Right ventricle myocardium inferior (tissue), 1 donor: ENCODE results near the gene ZNF554. TPM values are rescaled to one million over a fixed set of nuclear protein-coding genes. Genes with fewer than 3 reads are reported as not detected.
A peak's percentile ranks its signal among the peaks of the same experiment; 100 is the strongest.
"Not testable (repeated sequence)": the region's sequence is repeated elsewhere in the genome, so short reads cannot be mapped to it uniquely, and the experiment has no call there.

Experiments used
- ATAC-seq: fragments of 200-7000 bp; cut with Tn5 transposase; one replicate; pipeline ENCODE4 v1.9.1; 2020; ENCODE audit warnings: mild to moderate bottlenecking, moderate library complexity
- DNase-seq: peaks from one replicate; pipeline ENCODE4 v3.0.0; 2021; ENCODE audit errors: missing footprints
- intact Hi-C: fragments of 100-400 bp; cut with DNase I; formaldehyde crosslinking; loops from one replicate; pipeline ENCODE4 v1.11.0; 2022
- total RNA-seq: library from RNA; stranded (reverse); fragmentation: NEBNext Ultra II Directional; extraction: Animal tissue kit (Norgen Biotek cat#: 25700); gene quantifications from one replicate; pipeline ENCODE4 v1.2.1, GENCODE V29; 2021
- donor health status: DM: no; HTN: yes; CAD: no; lungs with severe emphysema.

Gene ZNF554
- total RNA-seq, 1 donor from 2014 or later: 3.7 TPM

DNA sequence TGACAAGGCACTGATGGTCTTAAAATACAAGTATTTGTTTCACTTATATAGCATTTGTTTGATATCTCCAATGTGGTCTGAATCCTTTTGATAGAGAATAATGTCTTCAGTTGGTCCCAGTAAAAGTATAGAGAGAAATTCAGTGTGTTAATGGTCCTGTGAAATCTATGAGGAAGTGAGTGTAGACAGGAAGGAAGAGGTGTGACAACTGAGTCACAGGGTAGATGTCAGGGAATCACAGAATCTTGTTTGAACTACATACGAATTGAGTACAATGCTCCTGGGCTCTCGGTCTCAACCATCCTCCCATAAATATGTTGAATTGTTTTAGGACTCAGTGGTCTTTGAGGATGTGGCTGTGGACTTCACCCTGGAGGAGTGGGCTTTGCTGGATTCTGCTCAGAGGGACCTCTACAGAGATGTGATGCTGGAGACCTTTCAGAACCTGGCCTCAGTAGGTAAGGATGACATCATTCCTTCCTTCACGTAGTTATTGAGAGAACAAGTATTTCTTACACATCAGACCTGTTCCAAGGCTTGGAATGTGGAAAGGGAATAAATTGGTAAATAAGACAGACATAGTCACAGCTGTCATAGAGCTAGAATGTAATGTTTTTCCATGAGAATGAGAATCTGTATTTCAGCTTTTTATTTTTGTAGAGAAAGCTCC lies 30.7 kb downstream of the ZNF554 start:
- no peak for DNase-seq
- intact Hi-C loops: no loop called here
- no peak for ATAC-seq

DNA sequence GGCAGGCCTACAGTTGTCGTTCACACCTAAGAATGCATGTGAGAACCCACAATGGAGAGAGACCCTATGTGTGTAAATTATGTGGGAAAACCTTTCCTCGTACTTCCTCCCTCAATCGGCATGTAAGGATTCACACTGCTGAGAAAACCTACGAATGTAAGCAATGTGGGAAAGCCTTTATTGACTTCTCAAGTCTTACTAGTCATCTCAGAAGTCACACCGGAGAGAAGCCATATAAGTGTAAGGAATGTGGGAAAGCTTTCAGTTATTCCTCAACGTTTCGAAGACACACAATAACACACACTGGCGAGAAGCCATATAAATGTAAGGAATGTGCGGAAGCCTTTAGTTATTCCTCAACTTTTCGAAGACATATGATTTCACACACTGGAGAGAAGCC lies 32.9 kb downstream of the ZNF554 start:
- DNase-seq (no peak), ATAC-seq (no peak)
- intact Hi-C loops: no loop called here

DNA sequence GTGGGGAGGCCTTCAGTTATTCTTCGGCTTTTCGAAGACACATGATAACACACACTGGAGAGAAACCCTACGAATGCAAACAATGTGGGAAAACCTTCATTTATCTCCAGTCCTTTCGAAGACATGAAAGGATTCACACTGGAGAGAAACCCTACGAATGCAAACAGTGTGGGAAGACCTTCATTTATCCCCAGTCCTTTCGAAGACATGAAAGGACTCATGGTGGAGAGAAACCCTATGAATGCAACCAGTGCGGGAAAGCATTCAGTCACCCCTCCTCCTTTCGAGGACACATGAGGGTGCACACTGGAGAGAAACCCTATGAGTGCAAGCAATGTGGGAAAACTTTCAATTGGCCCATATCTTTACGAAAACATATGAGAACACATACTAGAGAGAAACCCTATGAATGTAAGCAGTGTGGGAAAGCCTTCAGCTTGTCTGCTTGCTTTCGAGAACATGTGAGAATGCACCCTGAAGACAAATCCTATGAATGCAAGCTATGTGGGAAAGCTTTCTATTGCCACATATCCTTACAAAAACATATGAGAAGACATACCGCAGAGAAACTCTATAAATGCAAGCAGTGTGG lies 33.4 kb downstream of the ZNF554 start:
- no peak for DNase-seq
- ATAC-seq: no peak
- intact Hi-C loops: no loop called here

GRCh38 chr19:2854849-2855248 lies 35.2 kb downstream of the ZNF554 start:
- intact Hi-C loops: no loop called here
- DNase-seq (no peak), ATAC-seq (no peak)

GRCh38 chr19:2856457-2857050 lies 36.9 kb downstream of the ZNF554 start:
- intact Hi-C loops: no loop called here
- no peak for ATAC-seq
- no peak for DNase-seq

- DNase-seq (no peak), ATAC-seq (no peak)
- intact Hi-C loops: no loop called here
These were observed 39.2 kb downstream of the ZNF554 start for GRCh38 chr19:2858864-2859263.

DNA sequence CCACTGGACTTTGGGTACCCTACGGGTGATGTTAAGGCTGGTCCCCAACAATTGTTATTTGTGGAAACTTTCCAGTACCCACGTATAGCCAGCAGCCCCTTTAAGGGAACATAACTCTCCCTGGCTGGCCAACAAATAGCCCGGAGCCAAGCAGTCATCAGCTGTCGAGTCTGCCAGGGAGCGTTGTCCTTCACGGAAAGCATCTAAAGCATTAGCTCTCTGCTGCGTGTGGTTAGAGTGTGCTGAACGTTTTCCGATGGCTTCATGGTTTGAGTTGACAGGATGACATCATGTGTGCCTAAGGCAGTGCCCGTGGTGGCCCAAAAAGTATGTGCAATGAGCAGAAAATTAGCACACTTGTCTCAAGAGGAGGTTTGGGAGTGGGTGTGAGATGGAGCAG lies 44.1 kb downstream of the ZNF554 start:
- intact Hi-C loops: no loop called here
- DNase-seq: no peak
- ATAC-seq: peak; percentile 57

- no peak for DNase-seq
- intact Hi-C loops: no loop called here
These were observed 45.8 kb downstream of the ZNF554 start for GRCh38 chr19:2865334-2866100.

GRCh38 chr19:2866495-2867024 lies 46.9 kb downstream of the ZNF554 start:
- ATAC-seq (no peak), DNase-seq (no peak)
- intact Hi-C loops: no loop called here

More at GRCh38 chr19:2865334-2866100, 45.8 kb downstream of the ZNF554 start:
- ATAC-seq: no peak

GRCh38 chr19:2867025-2867991 lies 47.6 kb downstream of the ZNF554 start, which contains the start of gene ZNF556:
TSS of gene ZNF556 (plus strand) at chr19:2867335. CDS start at chr19:2867422, 87 bp downstream.
- intact Hi-C loops: no loop called here
- DNase-seq: no peak
- ATAC-seq: no peak

DNA sequence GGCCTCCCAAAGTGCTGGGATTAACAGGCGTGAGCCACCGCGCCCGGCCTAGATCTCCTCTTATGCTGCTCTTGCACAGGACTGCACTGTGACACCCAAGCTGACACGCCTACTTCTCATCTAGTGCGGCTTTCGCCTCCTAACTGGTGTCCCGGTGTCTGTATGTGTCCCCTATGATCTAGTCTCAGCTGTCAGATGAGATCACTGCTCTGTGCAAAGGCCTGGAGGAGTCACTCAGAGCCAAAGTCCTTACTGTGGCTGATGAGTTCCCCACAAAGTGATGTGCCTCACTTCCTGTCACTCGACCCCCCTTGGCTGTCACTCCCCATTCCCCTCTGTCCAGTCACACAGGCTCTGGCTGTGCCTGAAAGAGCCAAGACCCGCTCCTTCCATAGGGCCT lies 50.0 kb downstream of the ZNF554 start:
- no peak for ATAC-seq
- no peak for DNase-seq
- intact Hi-C loops: loop anchor here (5.0 kb wide), 2 partner anchors 122 to 222 kb away; no protein-coding TSS in a partner anchor

- intact Hi-C loops: loop anchor here (5.0 kb wide), 2 partner anchors 125 to 225 kb away; no protein-coding TSS in a partner anchor
- DNase-seq, ATAC-seq: not testable (repeated sequence)
These were observed 52.5 kb downstream of the ZNF554 start for GRCh38 chr19:2872175-2872574.

GRCh38 chr19:2877398-2878331 lies 58.0 kb downstream of the ZNF554 start:
- ATAC-seq (no peak), DNase-seq (no peak)
- intact Hi-C loops: no loop called here

DNA sequence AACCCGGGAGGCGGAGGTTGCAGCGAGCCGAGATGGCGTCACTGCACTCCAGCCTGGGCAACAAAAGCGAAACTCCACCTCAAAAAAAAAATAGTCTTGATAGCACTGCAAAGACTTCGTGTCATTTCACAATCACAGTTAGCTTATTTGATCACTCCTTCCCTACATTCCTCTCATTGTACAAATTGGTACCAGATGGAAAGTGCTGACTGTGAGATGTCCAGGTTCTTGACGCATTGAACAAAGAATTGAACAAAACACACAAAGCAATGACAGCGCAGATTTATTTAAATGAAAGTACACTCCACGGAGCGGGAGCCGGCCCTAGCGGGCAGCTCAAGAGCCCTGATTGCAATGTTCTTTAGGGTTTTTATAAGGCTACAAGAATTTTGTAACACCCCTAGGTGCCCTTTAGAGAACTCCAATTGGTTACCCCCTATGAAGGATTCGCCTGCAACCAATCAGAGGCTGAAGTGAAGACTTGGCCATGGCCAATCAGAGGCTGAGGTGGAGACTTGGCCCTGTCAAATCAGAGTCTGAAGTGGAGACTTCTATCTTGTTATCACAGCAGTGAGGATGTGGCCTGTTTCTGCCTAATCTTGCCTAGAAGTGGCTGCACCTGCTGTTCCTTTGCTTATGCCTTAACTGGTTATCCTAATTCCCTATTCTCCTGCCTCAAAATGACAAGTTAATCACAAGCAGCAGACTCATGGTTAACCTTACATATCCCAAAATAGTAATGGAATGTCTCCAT lies 64.2 kb downstream of the ZNF554 start:
- DNase-seq (no peak), ATAC-seq (no peak)
- intact Hi-C loops: no loop called here

DNA sequence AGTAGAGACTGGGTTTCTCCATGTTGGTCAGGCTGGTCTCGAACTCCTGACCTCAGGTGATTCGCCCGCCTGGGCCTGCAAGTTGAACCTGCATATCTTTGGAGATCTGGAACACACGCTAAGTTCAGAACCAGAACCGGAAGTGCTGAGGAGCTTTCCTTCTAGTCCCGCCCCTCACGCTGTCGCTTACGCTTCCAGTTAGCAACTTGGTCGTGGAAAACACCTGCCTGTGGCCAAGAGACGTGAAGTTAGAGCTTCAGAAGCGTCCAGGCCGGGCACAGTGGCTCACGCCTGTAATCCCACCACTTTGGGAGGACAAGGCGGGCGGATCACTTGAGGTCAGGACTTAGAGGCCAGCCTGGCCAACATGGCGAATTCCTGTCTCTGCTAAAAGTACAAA lies 66.1 kb downstream of the ZNF554 start:
- no peak for ATAC-seq
- intact Hi-C loops: loop anchor here (5.0 kb wide), 1 partner anchor 57 kb away; the partner anchor contains the start of gene ZNF77
- DNase-seq: no peak
